GM23248 (cell line): ENCODE data around the gene MYADML2.
"Not testable (repeated sequence)": the region's sequence is repeated elsewhere in the genome, so short reads cannot be mapped to it uniquely, and the experiment has no call there.

Source experiments
- EZH2 ChIP-seq: fragments of 200-600 bp; sonication (generic); IDR thresholded peaks from 2 replicates; pipeline ENCODE4 v1.6.1; 2018; ENCODE audit warnings: antibody characterized with exemption, mild to moderate bottlenecking; ENCODE audit not compliant: insufficient read depth, poor library complexity, severe bottlenecking
- EZH2phosphoT487 ChIP-seq: fragments of 200-600 bp; sonication (generic); IDR thresholded peaks from 2 replicates; pipeline ENCODE4 v1.6.1; 2018; ENCODE audit warnings: antibody characterized with exemption, moderate library complexity, mild to moderate bottlenecking, low read depth; ENCODE audit not compliant: insufficient read depth

DNA sequence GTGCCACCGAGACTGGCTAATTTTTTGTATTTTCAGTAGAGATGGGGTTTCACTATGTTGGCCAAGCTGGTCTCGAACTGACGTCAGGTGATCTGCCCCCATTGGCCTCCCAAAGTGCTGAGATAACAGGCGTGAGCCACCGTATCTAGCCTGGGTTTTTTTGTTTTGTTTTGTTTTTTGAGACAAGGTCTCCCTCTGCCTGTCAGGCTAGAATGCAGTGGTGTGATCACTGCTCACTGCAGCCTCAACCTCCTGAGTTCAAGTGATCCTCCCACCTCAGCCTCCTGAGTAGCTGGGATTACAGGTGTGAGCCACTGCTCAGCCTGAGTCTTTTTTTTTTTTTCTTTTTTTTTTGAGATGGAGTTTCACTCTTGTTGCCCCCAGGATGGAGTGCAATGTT, 6.4 kb upstream of the MYADML2 start:
- TF ChIP-seq EZH2, EZH2phosphoT487: not testable (repeated sequence)
